Gastroesophageal sphincter (tissue), 3 donors: ENCODE measurements around the gene CRYAB.

Experiments
- EP300 ChIP-seq: sonication (generic); formaldehyde crosslinking; IDR thresholded peaks from one replicate; pipeline ENCODE4 v1.6.1; 2017; ENCODE audit warnings: antibody characterized with exemption, mild to moderate bottlenecking
- POLR2A ChIP-seq, 2 donors: fragments of 450-650 bp; IDR thresholded peaks; one replicate each; pipeline ENCODE4 v1.6.1; 2017; ENCODE audit warnings: antibody characterized with exemption in 2 of 2, mild to moderate bottlenecking in 2 of 2, moderate library complexity in 1 of 2
- POLR2AphosphoS5 ChIP-seq: sonication (generic); formaldehyde crosslinking; IDR thresholded peaks from one replicate; pipeline ENCODE4 v1.6.1; 2017; ENCODE audit warnings: antibody characterized with exemption
- TF ChIP-seq, protein P1 (sequence below), 4 experiments: fragments of 200-600 bp in 2 of 4; fragments of 450-650 bp in 2 of 4; sonication (generic) in 1 of 4; IDR thresholded peaks; one replicate each; pipeline ENCODE4 v1.5.1; 2017 to 2019; ENCODE audit warnings: antibody characterized with exemption in 4 of 4, mild to moderate bottlenecking in 2 of 4, moderate library complexity in 2 of 4

DNA sequence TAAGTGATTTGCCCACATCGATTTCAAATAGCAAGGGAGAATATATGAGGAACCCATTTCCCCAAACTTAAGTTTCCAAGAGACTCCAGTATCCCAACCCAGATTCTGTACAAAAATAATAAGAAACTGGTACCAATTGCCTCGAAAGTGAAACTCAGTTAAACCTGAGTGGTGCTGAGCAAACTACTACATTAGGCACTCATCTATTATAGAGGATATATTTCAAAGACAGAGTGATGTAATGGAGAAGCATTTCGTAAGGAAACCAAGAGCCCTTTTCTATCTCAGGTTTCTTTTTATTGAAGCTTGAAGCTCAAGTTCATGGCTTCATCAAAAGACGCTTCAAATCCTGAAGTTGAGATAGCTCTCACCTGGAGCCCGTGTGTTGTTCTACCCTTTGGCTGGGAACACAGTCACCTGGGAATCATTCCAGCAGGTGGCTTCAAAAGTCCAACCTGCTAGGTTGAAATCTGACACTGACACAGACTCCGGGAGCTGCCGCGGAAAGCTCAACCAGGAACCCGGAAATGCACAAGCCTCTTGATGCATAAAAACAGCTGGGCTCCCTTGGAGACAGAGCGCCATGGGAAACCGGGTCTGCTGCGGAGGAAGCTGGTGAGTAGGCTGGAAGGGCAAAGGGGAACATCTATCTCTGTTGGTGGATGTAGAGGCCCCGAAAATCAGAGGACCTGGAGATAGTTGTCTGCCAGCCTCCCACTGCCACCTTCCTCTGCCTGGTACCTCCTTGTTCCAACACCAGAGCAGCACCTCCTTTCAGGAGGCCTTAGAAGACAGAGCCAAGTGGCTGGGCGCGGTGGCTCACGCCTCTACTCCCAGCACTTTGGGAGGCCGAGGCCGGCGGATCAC lies 7.1 kb upstream of the CRYAB start, which contains the start of gene C11orf52:
- TF ChIP-seq, protein P1, sequence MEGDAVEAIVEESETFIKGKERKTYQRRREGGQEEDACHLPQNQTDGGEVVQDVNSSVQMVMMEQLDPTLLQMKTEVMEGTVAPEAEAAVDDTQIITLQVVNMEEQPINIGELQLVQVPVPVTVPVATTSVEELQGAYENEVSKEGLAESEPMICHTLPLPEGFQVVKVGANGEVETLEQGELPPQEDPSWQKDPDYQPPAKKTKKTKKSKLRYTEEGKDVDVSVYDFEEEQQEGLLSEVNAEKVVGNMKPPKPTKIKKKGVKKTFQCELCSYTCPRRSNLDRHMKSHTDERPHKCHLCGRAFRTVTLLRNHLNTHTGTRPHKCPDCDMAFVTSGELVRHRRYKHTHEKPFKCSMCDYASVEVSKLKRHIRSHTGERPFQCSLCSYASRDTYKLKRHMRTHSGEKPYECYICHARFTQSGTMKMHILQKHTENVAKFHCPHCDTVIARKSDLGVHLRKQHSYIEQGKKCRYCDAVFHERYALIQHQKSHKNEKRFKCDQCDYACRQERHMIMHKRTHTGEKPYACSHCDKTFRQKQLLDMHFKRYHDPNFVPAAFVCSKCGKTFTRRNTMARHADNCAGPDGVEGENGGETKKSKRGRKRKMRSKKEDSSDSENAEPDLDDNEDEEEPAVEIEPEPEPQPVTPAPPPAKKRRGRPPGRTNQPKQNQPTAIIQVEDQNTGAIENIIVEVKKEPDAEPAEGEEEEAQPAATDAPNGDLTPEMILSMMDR (IDR thresholded peaks at IDR 0.05) = no peak
- no peak for TF ChIP-seq POLR2AphosphoS5
- no peak for TF ChIP-seq EP300
- no peak for TF ChIP-seq POLR2A (IDR thresholded peaks at IDR 0.05)
